Mammary epithelial cell (primary cell): Measurements from ENCODE around the gene PIGK.

Experiments used
- CTCF ChIP-seq, 2 donors: IDR thresholded peaks in 1 of 2; conservative IDR thresholded peaks in 1 of 2; 2 replicates each; pipeline ENCODE4 v1.5.1; 2011 to 2012; ENCODE audit warnings: inconsistent platforms in 2 of 2, low read length in 2 of 2, mild to moderate bottlenecking in 2 of 2, control low read depth in 1 of 2, low read depth in 1 of 2; ENCODE audit not compliant: insufficient read depth in 1 of 2; ENCODE audit errors: extremely low read depth in 1 of 2
- EZH2 ChIP-seq: IDR thresholded peaks from 2 replicates; pipeline ENCODE4 v1.6.1; 2012; ENCODE audit warnings: low read length, inconsistent platforms, borderline replicate concordance

- TF ChIP-seq CTCF (conservative IDR thresholded peaks at IDR 0.05 in 1 of 2, IDR thresholded peaks at IDR 0.05 in 1 of 2; ENCODE audit: extremely low read depth in 1 of 2, insufficient read depth in 1 of 2, low read depth in 1 of 2, low read length in 2 of 2) (peak; percentile 27 to 40), EZH2 (no peak)
Measured at GRCh38 chr1:77143529-77144121, 75.6 kb downstream of the PIGK start.
